ENCODE results near the gene DGCR6L.
"Not testable (repeated sequence)": the region's sequence is repeated elsewhere in the genome, so short reads cannot be mapped to it uniquely, and the experiment has no call there.

Gene DGCR6L

GRCh38 chr22:20267441-20268278, 52.2 kb downstream of the DGCR6L start:
- H3K4me3 ChIP-seq (ENCODE audit: low read depth, low read length): no peak overlapping the region
- TF ChIP-seq, protein P1, sequence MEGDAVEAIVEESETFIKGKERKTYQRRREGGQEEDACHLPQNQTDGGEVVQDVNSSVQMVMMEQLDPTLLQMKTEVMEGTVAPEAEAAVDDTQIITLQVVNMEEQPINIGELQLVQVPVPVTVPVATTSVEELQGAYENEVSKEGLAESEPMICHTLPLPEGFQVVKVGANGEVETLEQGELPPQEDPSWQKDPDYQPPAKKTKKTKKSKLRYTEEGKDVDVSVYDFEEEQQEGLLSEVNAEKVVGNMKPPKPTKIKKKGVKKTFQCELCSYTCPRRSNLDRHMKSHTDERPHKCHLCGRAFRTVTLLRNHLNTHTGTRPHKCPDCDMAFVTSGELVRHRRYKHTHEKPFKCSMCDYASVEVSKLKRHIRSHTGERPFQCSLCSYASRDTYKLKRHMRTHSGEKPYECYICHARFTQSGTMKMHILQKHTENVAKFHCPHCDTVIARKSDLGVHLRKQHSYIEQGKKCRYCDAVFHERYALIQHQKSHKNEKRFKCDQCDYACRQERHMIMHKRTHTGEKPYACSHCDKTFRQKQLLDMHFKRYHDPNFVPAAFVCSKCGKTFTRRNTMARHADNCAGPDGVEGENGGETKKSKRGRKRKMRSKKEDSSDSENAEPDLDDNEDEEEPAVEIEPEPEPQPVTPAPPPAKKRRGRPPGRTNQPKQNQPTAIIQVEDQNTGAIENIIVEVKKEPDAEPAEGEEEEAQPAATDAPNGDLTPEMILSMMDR (IDR thresholded peaks at IDR 0.05; ENCODE audit: low read depth, low read length): no peak

GRCh38 chr22:20266667-20267440, 53.0 kb downstream of the DGCR6L start:
- H3K4me3 ChIP-seq (ENCODE audit: low read depth, low read length): not testable (repeated sequence)

DNA sequence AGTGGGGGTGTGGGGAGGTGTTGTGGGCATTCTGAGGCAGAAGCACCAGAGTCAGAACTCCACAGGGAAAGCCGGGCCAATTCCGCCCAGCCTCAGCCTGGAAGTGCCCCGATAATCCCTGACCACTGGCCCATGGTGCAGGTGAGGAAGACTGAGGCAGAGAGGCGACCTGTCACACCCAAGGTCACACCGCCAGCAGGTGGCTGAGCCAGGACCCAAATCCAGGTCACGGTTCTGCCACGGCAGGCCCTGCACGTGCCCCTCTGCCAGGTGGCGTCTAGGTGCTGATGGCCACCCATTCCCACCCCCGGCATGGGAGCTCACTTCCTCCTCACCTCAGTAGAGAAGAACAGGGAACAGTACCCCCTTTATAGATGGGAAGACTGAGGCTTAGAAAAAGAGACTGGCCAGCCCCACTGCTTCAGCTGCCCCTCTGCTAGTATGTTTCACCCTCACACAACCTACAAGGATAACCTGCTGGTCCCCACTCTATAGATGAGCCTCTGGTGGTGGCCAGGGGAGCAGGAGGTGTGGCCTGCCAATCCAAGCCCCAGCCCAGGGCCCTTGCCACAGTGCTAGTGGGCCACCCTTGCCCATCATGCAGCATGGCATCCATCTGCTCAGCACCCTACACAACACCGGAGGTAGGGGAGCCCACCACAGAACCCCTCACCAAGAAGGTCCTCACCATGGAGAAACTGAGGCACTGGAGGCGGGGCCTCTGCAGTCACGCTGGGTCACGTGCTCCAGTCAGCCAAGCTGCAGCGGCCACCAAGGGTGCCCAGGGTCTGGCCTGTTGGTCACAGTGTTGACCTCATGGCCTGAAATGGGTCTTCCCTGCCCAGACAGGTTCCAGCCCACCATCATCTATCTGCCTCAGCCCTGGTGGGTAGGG, 53.8 kb downstream of the DGCR6L start:
- not testable (repeated sequence) for H3K4me3 ChIP-seq (ENCODE audit: low read depth, low read length)

GRCh38 chr22:20264614-20265452, 55.0 kb downstream of the DGCR6L start:
- no peak overlapping the region for H3K4me3 ChIP-seq (ENCODE audit: low read depth, low read length)
- TF ChIP-seq, protein P1 (IDR thresholded peaks at IDR 0.05; ENCODE audit: low read depth, low read length): no peak

Measured in WI38 (cell line).